Measurements from ENCODE around the gene MAP3K12. TPM values are rescaled to one million over a fixed set of nuclear protein-coding genes. Genes with fewer than 3 reads are reported as not detected.

Gene MAP3K12
- total and polyA plus RNA-seq, 2 experiments from 2014 or later, result 10.0 to 16.0 TPM

DNA sequence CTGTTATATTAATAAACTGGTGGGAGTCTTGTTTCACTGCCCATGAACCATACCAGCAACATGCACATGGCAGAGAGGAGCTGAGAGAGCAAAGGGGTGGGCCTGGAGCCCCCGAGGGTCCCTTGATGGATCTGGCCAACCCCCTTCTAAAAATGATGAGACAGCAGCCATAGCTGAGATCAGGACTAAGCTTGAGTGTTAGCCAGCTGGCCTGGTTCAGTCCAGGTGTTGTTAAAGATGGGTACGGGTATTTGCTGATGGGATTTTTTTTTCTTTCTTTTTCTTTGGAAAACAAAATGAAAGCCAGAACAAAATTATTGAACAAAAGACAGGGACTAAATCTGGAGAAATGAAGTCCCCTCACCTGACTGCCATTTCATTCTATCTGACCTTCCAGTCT lies 31.4 kb downstream of the MAP3K12 start:
- no peak overlapping the region for H3K4me2 ChIP-seq
- 88% methylated on average over 2 of the region's 2 CpGs for WGBS (ENCODE audit: low lambda C conversion rate, missing lambda C conversion rate)
- H3K9me3 ChIP-seq (ENCODE audit: low read depth), result no peaks in the 10 kb centered on the region
- H3K27me3 ChIP-seq, result no peaks in the 10 kb centered on the region
- no peak overlapping the region for H3K4me3 ChIP-seq
- H3K27ac ChIP-seq, result no peak overlapping the region
- TF ChIP-seq EZH2phosphoT487 (IDR thresholded peaks at IDR 0.05; ENCODE audit: low read depth, severe bottlenecking, unreplicated experiment) (no peak), EZH2 (IDR thresholded peaks at IDR 0.05; ENCODE audit: borderline replicate concordance) (no peak)
- TF ChIP-seq, protein P1, sequence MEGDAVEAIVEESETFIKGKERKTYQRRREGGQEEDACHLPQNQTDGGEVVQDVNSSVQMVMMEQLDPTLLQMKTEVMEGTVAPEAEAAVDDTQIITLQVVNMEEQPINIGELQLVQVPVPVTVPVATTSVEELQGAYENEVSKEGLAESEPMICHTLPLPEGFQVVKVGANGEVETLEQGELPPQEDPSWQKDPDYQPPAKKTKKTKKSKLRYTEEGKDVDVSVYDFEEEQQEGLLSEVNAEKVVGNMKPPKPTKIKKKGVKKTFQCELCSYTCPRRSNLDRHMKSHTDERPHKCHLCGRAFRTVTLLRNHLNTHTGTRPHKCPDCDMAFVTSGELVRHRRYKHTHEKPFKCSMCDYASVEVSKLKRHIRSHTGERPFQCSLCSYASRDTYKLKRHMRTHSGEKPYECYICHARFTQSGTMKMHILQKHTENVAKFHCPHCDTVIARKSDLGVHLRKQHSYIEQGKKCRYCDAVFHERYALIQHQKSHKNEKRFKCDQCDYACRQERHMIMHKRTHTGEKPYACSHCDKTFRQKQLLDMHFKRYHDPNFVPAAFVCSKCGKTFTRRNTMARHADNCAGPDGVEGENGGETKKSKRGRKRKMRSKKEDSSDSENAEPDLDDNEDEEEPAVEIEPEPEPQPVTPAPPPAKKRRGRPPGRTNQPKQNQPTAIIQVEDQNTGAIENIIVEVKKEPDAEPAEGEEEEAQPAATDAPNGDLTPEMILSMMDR (IDR thresholded peaks at IDR 0.05; ENCODE audit: poor library complexity), result no peak
- H3K4me1 ChIP-seq (ENCODE audit: insufficient read depth), result no peaks in the 10 kb centered on the region
- no peak for DNase-seq (ENCODE audit: low spot score)
- no peak overlapping the region for H2AFZ ChIP-seq
- H3K79me2 ChIP-seq, result peaks cover 97% of the 10 kb centered on the region
- H3K9me2 ChIP-seq (replicated peaks; ENCODE audit: insufficient read depth), result no peaks in the 10 kb centered on the region
- no peaks in the 10 kb centered on the region for H3K36me3 ChIP-seq (replicated peaks; ENCODE audit: insufficient read depth, low read depth)
- peaks cover 83% of the 10 kb centered on the region for H4K20me1 ChIP-seq (ENCODE audit: insufficient read depth, poor library complexity, severe bottlenecking)

- H3K9me2 ChIP-seq (replicated peaks; ENCODE audit: insufficient read depth), result no peaks in the 10 kb centered on the region
- H3K27me3 ChIP-seq, result no peaks in the 10 kb centered on the region
- no peaks in the 10 kb centered on the region for H3K36me3 ChIP-seq (replicated peaks; ENCODE audit: insufficient read depth, low read depth)
- no peaks in the 10 kb centered on the region for H3K9me3 ChIP-seq (ENCODE audit: low read depth)
- peaks cover 83% of the 10 kb centered on the region for H4K20me1 ChIP-seq (ENCODE audit: insufficient read depth, poor library complexity, severe bottlenecking)
- H2AFZ ChIP-seq, result no peak overlapping the region
- WGBS (ENCODE audit: low lambda C conversion rate, missing lambda C conversion rate), result 83% methylated on average over 5 of the region's 5 CpGs
- H3K27ac ChIP-seq, result no peak overlapping the region
- H3K4me3 ChIP-seq, result no peak overlapping the region
- no peak for DNase-seq (ENCODE audit: low spot score)
- no peak overlapping the region for H3K4me2 ChIP-seq
- peaks cover 97% of the 10 kb centered on the region for H3K79me2 ChIP-seq
- H3K4me1 ChIP-seq (ENCODE audit: insufficient read depth), result no peaks in the 10 kb centered on the region
- no peak for TF ChIP-seq EZH2 (IDR thresholded peaks at IDR 0.05; ENCODE audit: borderline replicate concordance)
- TF ChIP-seq, protein P1 (IDR thresholded peaks at IDR 0.05; ENCODE audit: poor library complexity), result no peak
- no peak for TF ChIP-seq EZH2phosphoT487 (IDR thresholded peaks at IDR 0.05; ENCODE audit: low read depth, severe bottlenecking, unreplicated experiment)
Measured at GRCh38 chr12:53467082-53467481, 32.2 kb downstream of the MAP3K12 start.

- WGBS (ENCODE audit: low lambda C conversion rate, missing lambda C conversion rate), result 85% methylated on average over 4 of the region's 4 CpGs
- Histone ChIP-seq H3K27me3 (no peaks in the 10 kb centered on the region), H3K27ac (no peak overlapping the region), H2AFZ (no peak overlapping the region), H3K9me2 (replicated peaks; ENCODE audit: insufficient read depth) (no peaks in the 10 kb centered on the region), H3K4me2 (no peak overlapping the region), H3K4me3 (no peak overlapping the region), H3K9me3 (ENCODE audit: low read depth) (no peaks in the 10 kb centered on the region), H3K36me3 (replicated peaks; ENCODE audit: insufficient read depth, low read depth) (no peaks in the 10 kb centered on the region), H3K4me1 (ENCODE audit: insufficient read depth) (no peaks in the 10 kb centered on the region), H3K79me2 (peaks cover 97% of the 10 kb centered on the region), H4K20me1 (ENCODE audit: insufficient read depth, poor library complexity, severe bottlenecking) (peaks cover 83% of the 10 kb centered on the region)
- TF ChIP-seq EZH2phosphoT487 (IDR thresholded peaks at IDR 0.05; ENCODE audit: low read depth, severe bottlenecking, unreplicated experiment), result no peak
- no peak for TF ChIP-seq EZH2 (IDR thresholded peaks at IDR 0.05; ENCODE audit: borderline replicate concordance)
- TF ChIP-seq, protein P1 (IDR thresholded peaks at IDR 0.05; ENCODE audit: poor library complexity), result no peak
- no peak for DNase-seq (ENCODE audit: low spot score)
Measured at GRCh38 chr12:53466640-53467039, 32.6 kb downstream of the MAP3K12 start.

DNA sequence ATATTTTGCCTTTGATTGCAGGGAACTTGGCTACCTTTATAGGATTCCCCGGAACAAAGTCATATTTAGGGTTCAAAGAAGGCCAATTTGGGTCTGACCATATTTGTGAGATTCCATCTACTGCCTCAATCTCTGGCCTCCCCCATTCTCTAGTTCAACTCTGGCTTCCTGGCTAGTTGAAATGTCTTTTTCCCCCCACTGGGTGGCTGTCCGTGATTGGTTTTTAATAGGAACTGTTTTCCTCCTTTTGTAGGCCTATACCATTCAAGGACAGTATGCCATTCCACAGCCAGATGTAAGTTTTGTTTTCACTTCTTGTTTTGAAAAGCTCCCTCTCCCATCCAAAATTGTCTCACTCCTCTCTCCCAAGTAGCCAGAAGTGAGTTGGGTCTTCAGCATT lies 33.6 kb downstream of the MAP3K12 start:
- H3K27ac ChIP-seq, result no peak overlapping the region
- H3K4me1 ChIP-seq (ENCODE audit: insufficient read depth), result no peaks in the 10 kb centered on the region
- H3K36me3 ChIP-seq (replicated peaks; ENCODE audit: insufficient read depth, low read depth), result no peaks in the 10 kb centered on the region
- no peaks in the 10 kb centered on the region for H3K9me2 ChIP-seq (replicated peaks; ENCODE audit: insufficient read depth)
- H3K4me2 ChIP-seq, result no peak overlapping the region
- peaks cover 97% of the 10 kb centered on the region for H3K79me2 ChIP-seq
- TF ChIP-seq, protein P1 (IDR thresholded peaks at IDR 0.05; ENCODE audit: poor library complexity), result no peak
- no peak for TF ChIP-seq EZH2 (IDR thresholded peaks at IDR 0.05; ENCODE audit: borderline replicate concordance)
- no peak for TF ChIP-seq EZH2phosphoT487 (IDR thresholded peaks at IDR 0.05; ENCODE audit: low read depth, severe bottlenecking, unreplicated experiment)
- H3K9me3 ChIP-seq (ENCODE audit: low read depth), result no peaks in the 10 kb centered on the region
- H2AFZ ChIP-seq, result no peak overlapping the region
- DNase-seq (ENCODE audit: low spot score), result no peak
- H3K27me3 ChIP-seq, result no peaks in the 10 kb centered on the region
- 83% methylated on average over 2 of the region's 2 CpGs for WGBS (ENCODE audit: low lambda C conversion rate, missing lambda C conversion rate)
- no peak overlapping the region for H3K4me3 ChIP-seq
- H4K20me1 ChIP-seq (ENCODE audit: insufficient read depth, poor library complexity, severe bottlenecking), result peaks cover 87% of the 10 kb centered on the region

Measured in hepatocyte (in vitro differentiated cells).